AG09309 (cell line): ENCODE results near the gene STAMBP.

Experiments
- DNase-seq: peaks from one replicate; pipeline ENCODE4 v3.0.0-alpha.2; 2010; ENCODE audit warnings: low read depth
- H3K4me3 ChIP-seq: 2 replicates; pipeline ENCODE4 v1.5.1; 2011; ENCODE audit warnings: mild to moderate bottlenecking, low read depth, low read length, moderate library complexity; ENCODE audit not compliant: control insufficient read depth
- CTCF ChIP-seq: IDR thresholded peaks from 2 replicates; pipeline ENCODE4 v1.5.1; 2011; ENCODE audit warnings: mild to moderate bottlenecking, low read depth, low read length, inconsistent platforms; ENCODE audit not compliant: insufficient read depth, control insufficient read depth; ENCODE audit errors: missing control alignments

Gene STAMBP

GRCh38 chr2:73841912-73842738, 13.4 kb downstream of the STAMBP start:
- DNase-seq: no peak
- no peak overlapping the region for H3K4me3 ChIP-seq
- TF ChIP-seq CTCF: no peak

GRCh38 chr2:73842739-73843019, 13.9 kb downstream of the STAMBP start:
- DNase-seq: no peak
- TF ChIP-seq CTCF: no peak
- H3K4me3 ChIP-seq: no peak overlapping the region

GRCh38 chr2:73844087-73844486, 15.3 kb downstream of the STAMBP start:
- no peak overlapping the region for H3K4me3 ChIP-seq
- no peak for TF ChIP-seq CTCF
- no peak for DNase-seq

GRCh38 chr2:73850009-73850408, 21.2 kb downstream of the STAMBP start:
- no peak for TF ChIP-seq CTCF
- no peak for DNase-seq

GRCh38 chr2:73851274-73851673, 22.5 kb downstream of the STAMBP start:
- H3K4me3 ChIP-seq: no peak overlapping the region
- DNase-seq: no peak
- peak; percentile 15 for TF ChIP-seq CTCF

More at GRCh38 chr2:73850009-73850408, 21.2 kb downstream of the STAMBP start:
- H3K4me3 ChIP-seq: no peak overlapping the region

GRCh38 chr2:73852020-73852419, 23.3 kb downstream of the STAMBP start:
- H3K4me3 ChIP-seq: no peak overlapping the region
- peak; percentile 40 for DNase-seq
- no peak for TF ChIP-seq CTCF
